ENCODE results near the gene WDR70.

- TF ChIP-seq CTCF (conservative IDR thresholded peaks at IDR 0.05), result no peak
- no peak for TF ChIP-seq EZH2 (IDR thresholded peaks at IDR 0.05; ENCODE audit: low read depth)
These were observed 420.8 kb downstream of the WDR70 start for GRCh38 chr5:37799865-37800421.

Measured in PC-9 (cell line).